Dedifferentiated amniotic fluid mesenchymal stem cell (primary cell): Measurements from ENCODE around the gene CGNL1.

Source experiments
- DNase-seq: peaks from one replicate; pipeline ENCODE4 v3.0.0-alpha.2; 2016; ENCODE audit errors: extremely low spot score

CGNL1 gene

GRCh38 chr15:57385923-57386390, 9.7 kb downstream of the CGNL1 start:
- DNase-seq = no peak

GRCh38 chr15:57386976-57387375, 10.7 kb downstream of the CGNL1 start:
- no peak for DNase-seq

GRCh38 chr15:57387564-57388076, 11.3 kb downstream of the CGNL1 start:
- no peak for DNase-seq

- no peak for DNase-seq
These were observed 12.2 kb downstream of the CGNL1 start for GRCh38 chr15:57388464-57388863.

GRCh38 chr15:57389991-57390390, 13.7 kb downstream of the CGNL1 start:
- DNase-seq = no peak

GRCh38 chr15:57390583-57390982, 14.3 kb downstream of the CGNL1 start:
- no peak for DNase-seq

GRCh38 chr15:57391537-57391936, 15.2 kb downstream of the CGNL1 start:
- DNase-seq = no peak

GRCh38 chr15:57393061-57393460, 16.8 kb downstream of the CGNL1 start:
- no peak for DNase-seq

- DNase-seq = no peak
These were observed 19.0 kb downstream of the CGNL1 start for GRCh38 chr15:57395292-57395691.

GRCh38 chr15:57398336-57398735, 22.0 kb downstream of the CGNL1 start:
- no peak for DNase-seq

GRCh38 chr15:57401546-57401945, 25.2 kb downstream of the CGNL1 start:
- no peak for DNase-seq

- no peak for DNase-seq
These were observed 26.7 kb downstream of the CGNL1 start for GRCh38 chr15:57403017-57403416.

GRCh38 chr15:57403566-57404325, 27.4 kb downstream of the CGNL1 start:
- no peak for DNase-seq

- DNase-seq = no peak
These were observed 28.8 kb downstream of the CGNL1 start for GRCh38 chr15:57405133-57405532.

- no peak for DNase-seq
These were observed 29.9 kb downstream of the CGNL1 start for GRCh38 chr15:57406062-57406772.

- no peak for DNase-seq
These were observed 34.1 kb downstream of the CGNL1 start for GRCh38 chr15:57410373-57410772.

GRCh38 chr15:57411945-57412768, 35.9 kb downstream of the CGNL1 start:
- DNase-seq = no peak

GRCh38 chr15:57415602-57416001, 39.3 kb downstream of the CGNL1 start:
- no peak for DNase-seq

GRCh38 chr15:57418635-57419034, 42.3 kb downstream of the CGNL1 start:
- no peak for DNase-seq

GRCh38 chr15:57419335-57419734, 43.0 kb downstream of the CGNL1 start:
- DNase-seq = no peak

GRCh38 chr15:57421110-57421509, 44.8 kb downstream of the CGNL1 start:
- no peak for DNase-seq

- no peak for DNase-seq
These were observed 45.2 kb downstream of the CGNL1 start for GRCh38 chr15:57421551-57421950.
